GM19324 (cell line): ENCODE data around the gene MGRN1.
"Not testable (repeated sequence)": the region's sequence is repeated elsewhere in the genome, so short reads cannot be mapped to it uniquely, and the experiment has no call there.

Experiments used
- ATAC-seq: cut with Tn5 transposase; IDR thresholded peaks from one replicate; pipeline ENCODE4 v1.9.1; 2021; ENCODE audit warnings: mild to moderate bottlenecking, moderate library complexity; ENCODE audit not compliant: unreplicated experiment, low FRiP score

Gene MGRN1

GRCh38 chr16:4723071-4723767 is 98.6 kb downstream of the MGRN1 start:
- no peak for ATAC-seq

- ATAC-seq, result no peak
These were observed 100.1 kb downstream of the MGRN1 start for GRCh38 chr16:4724661-4725270.

GRCh38 chr16:4726616-4727015 is 102.0 kb downstream of the MGRN1 start:
- ATAC-seq, result no peak

- no peak for ATAC-seq
These were observed 104.0 kb downstream of the MGRN1 start for GRCh38 chr16:4728676-4729075.

GRCh38 chr16:4729876-4730275 is 105.2 kb downstream of the MGRN1 start:
- no peak for ATAC-seq

GRCh38 chr16:4733211-4733742 is 108.7 kb downstream of the MGRN1 start:
- no peak for ATAC-seq

- ATAC-seq, result no peak
These were observed 109.1 kb downstream of the MGRN1 start for GRCh38 chr16:4733747-4734062.

GRCh38 chr16:4734063-4734729 is 109.6 kb downstream of the MGRN1 start, which contains the start of the genes ANKS3 and DNAAF8:
ANKS3 (minus strand) TSS chr16:4734271; CDS start chr16:4730149, 4,122 bp downstream.
DNAAF8 (plus strand) TSS chr16:4734537; CDS start chr16:4736515, 1,978 bp downstream.
- ATAC-seq, result peak; percentile 83

GRCh38 chr16:4734730-4735535 is 110.3 kb downstream of the MGRN1 start:
- peak; percentile 56 for ATAC-seq

- no peak for ATAC-seq
These were observed 111.9 kb downstream of the MGRN1 start for GRCh38 chr16:4736546-4736945.

GRCh38 chr16:4737545-4737944 is 112.9 kb downstream of the MGRN1 start:
- no peak for ATAC-seq

- not testable (repeated sequence) for ATAC-seq
These were observed 113.7 kb downstream of the MGRN1 start for GRCh38 chr16:4738370-4738769.
